Lung (tissue), 12 donors: Measurements from ENCODE around the gene KRTAP10-6. TPM values are rescaled to one million over a fixed set of nuclear protein-coding genes. Genes with fewer than 3 reads are reported as not detected.

ENCODE experiments used
- ATAC-seq: fragments of 200-7000 bp; cut with Tn5 transposase; one replicate; pipeline ENCODE4 v1.9.1; 2020; ENCODE audit warnings: moderate number of reproducible peaks; ENCODE audit not compliant: insufficient read depth, low FRiP score
- DNase-seq, 3 donors: peaks; one replicate each; pipeline ENCODE4 v3.0.0-alpha.2; 2013 to 2017
- H3K27ac ChIP-seq, 2 donors: one replicate each; pipeline ENCODE4 v1.5.1; 2013; ENCODE audit warnings: mild to moderate bottlenecking in 2 of 2, moderate library complexity in 2 of 2, control low read depth in 1 of 2, inconsistent platforms in 1 of 2, low read depth in 1 of 2, low read length in 1 of 2
- H3K27me3 ChIP-seq, 3 donors: one replicate each; pipeline ENCODE4 v1.5.1; 2013; ENCODE audit warnings: low read length in 2 of 3; ENCODE audit not compliant: control insufficient read depth in 3 of 3, insufficient read depth in 3 of 3
- H3K36me3 ChIP-seq, 4 donors: one replicate each; pipeline ENCODE4 v1.5.1; 2013; ENCODE audit warnings: low read length in 4 of 4, mild to moderate bottlenecking in 1 of 4, moderate library complexity in 1 of 4; ENCODE audit not compliant: control insufficient read depth in 4 of 4, insufficient read depth in 4 of 4
- H3K4me1 ChIP-seq, 5 donors: one replicate each; pipeline ENCODE4 v1.5.1; 2013; ENCODE audit warnings: low read length in 5 of 5, mild to moderate bottlenecking in 2 of 5, moderate library complexity in 1 of 5; ENCODE audit not compliant: control insufficient read depth in 5 of 5, insufficient read depth in 5 of 5
- H3K4me3 ChIP-seq: one replicate; pipeline ENCODE4 v1.5.1; 2013; ENCODE audit warnings: mild to moderate bottlenecking, control low read depth, moderate library complexity
- H3K9ac ChIP-seq, 2 donors: one replicate each; pipeline ENCODE4 v1.5.1; 2013; ENCODE audit warnings: low read length in 2 of 2, control low read depth in 1 of 2; ENCODE audit not compliant: insufficient read depth in 1 of 2
- H3K9me3 ChIP-seq, 4 donors: one replicate each; pipeline ENCODE4 v1.5.1; 2013; ENCODE audit warnings: low read length in 3 of 4, mild to moderate bottlenecking in 1 of 4, moderate library complexity in 1 of 4; ENCODE audit not compliant: control insufficient read depth in 4 of 4, insufficient read depth in 3 of 4
- WGBS, 2 donors: extraction: QIAGEN DNeasy Blood & Tissue Kit; methylation state at CpG; one replicate each; pipeline ENCODE4 v1.1.7; 2013; 5-methylcytosine and 5-hydroxymethylcytosine counted together
- polyA plus RNA-seq, 2 donors: library from polyadenylated mRNA; stranded (reverse); fragments of 200-250 nt; gene quantifications; one replicate each; pipeline ENCODE4 v1.2.1, GENCODE V29; 2013
- total RNA-seq, 2 donors: library from RNA; depleted of rRNA in 1 of 2; stranded (reverse); fragments of >200 nt in 1 of 2; gene quantifications; one replicate each; pipeline ENCODE4 v1.2.1, GENCODE V29; 2014 to 2021
- TF ChIP-seq, protein P1 (sequence below): IDR thresholded peaks from 2 replicates; pipeline ENCODE4 v1.5.1; 2012; ENCODE audit warnings: mild to moderate bottlenecking; ENCODE audit errors: control extremely low read depth, extremely low read depth
- donor health status: control.
- donor health status: control.
- donor health status: Bipolar disorder and iron deficiency.
- donor health status: healthy.
- donor health status: DM: yes; HTN: yes; CAD: no.

Gene KRTAP10-6
- total and polyA plus RNA-seq, 4 donors = not detected

GRCh38 chr21:44567481-44568171, 24.7 kb downstream of the KRTAP10-6 start:
- Histone ChIP-seq H3K4me1 (no peaks in the 10 kb centered on the region), H3K27me3 (no peaks in the 10 kb centered on the region), H3K36me3 (no peaks in the 10 kb centered on the region), H3K9ac (no peak overlapping the region), H3K27ac (no peak overlapping the region), H3K4me3 (no peak overlapping the region), H3K9me3 (peaks cover 0 to 14% (median 2%) of the 10 kb centered on the region in 4 donors)
- WGBS, 2 donors = 91 to 92% methylated on average over 18 of the region's 18 CpGs
- DNase-seq (no peak), ATAC-seq (no peak)
- TF ChIP-seq, protein P1, sequence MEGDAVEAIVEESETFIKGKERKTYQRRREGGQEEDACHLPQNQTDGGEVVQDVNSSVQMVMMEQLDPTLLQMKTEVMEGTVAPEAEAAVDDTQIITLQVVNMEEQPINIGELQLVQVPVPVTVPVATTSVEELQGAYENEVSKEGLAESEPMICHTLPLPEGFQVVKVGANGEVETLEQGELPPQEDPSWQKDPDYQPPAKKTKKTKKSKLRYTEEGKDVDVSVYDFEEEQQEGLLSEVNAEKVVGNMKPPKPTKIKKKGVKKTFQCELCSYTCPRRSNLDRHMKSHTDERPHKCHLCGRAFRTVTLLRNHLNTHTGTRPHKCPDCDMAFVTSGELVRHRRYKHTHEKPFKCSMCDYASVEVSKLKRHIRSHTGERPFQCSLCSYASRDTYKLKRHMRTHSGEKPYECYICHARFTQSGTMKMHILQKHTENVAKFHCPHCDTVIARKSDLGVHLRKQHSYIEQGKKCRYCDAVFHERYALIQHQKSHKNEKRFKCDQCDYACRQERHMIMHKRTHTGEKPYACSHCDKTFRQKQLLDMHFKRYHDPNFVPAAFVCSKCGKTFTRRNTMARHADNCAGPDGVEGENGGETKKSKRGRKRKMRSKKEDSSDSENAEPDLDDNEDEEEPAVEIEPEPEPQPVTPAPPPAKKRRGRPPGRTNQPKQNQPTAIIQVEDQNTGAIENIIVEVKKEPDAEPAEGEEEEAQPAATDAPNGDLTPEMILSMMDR = no peak

- TF ChIP-seq, protein P1 = no peak
- Histone ChIP-seq H3K4me3 (no peak overlapping the region), H3K9me3 (peaks cover 0 to 8% (median 2%) of the 10 kb centered on the region in 4 donors), H3K27ac (no peak overlapping the region), H3K4me1 (no peaks in the 10 kb centered on the region), H3K9ac (no peak overlapping the region), H3K36me3 (no peaks in the 10 kb centered on the region), H3K27me3 (no peaks in the 10 kb centered on the region)
- DNase-seq (no peak), ATAC-seq (no peak)
- WGBS, 2 donors = 31 to 53% methylated on average over 1 of the region's 1 CpG
These were observed 25.9 kb downstream of the KRTAP10-6 start for GRCh38 chr21:44566403-44566802.

GRCh38 chr21:44564886-44565598, 27.3 kb downstream of the KRTAP10-6 start:
- Histone ChIP-seq H3K4me1 (no peaks in the 10 kb centered on the region), H3K9me3 (peaks cover 0 to 5% (median 0%) of the 10 kb centered on the region in 4 donors), H3K4me3 (no peak overlapping the region), H3K9ac (no peak overlapping the region), H3K27me3 (no peaks in the 10 kb centered on the region), H3K36me3 (no peaks in the 10 kb centered on the region), H3K27ac (no peak overlapping the region)
- TF ChIP-seq, protein P1 = no peak
- ATAC-seq (no peak), DNase-seq (no peak)
- 48 to 64% methylated on average over 1 of the region's 1 CpG for WGBS, 2 donors
